Fibroblast of pulmonary artery (primary cell): ENCODE data around the gene LEMD2.

Experiments used
- DNase-seq: peaks from one replicate; pipeline ENCODE4 v3.0.0-alpha.2; 2010; ENCODE audit warnings: low read depth
- H3K4me3 ChIP-seq: replicated peaks from 2 replicates; pipeline ENCODE4 v1.5.1; 2011; ENCODE audit warnings: low read depth, mild to moderate bottlenecking, control low read depth, low read length, moderate library complexity
- TF ChIP-seq, protein P1 (sequence below): IDR thresholded peaks from 2 replicates; pipeline ENCODE4 v1.5.1; 2011; ENCODE audit warnings: mild to moderate bottlenecking, control low read depth, low read length, inconsistent platforms; ENCODE audit errors: missing control alignments

LEMD2 gene

GRCh38 chr6:33751771-33752645 is 36.9 kb downstream of the LEMD2 start:
- DNase-seq: no peak
- TF ChIP-seq, protein P1, sequence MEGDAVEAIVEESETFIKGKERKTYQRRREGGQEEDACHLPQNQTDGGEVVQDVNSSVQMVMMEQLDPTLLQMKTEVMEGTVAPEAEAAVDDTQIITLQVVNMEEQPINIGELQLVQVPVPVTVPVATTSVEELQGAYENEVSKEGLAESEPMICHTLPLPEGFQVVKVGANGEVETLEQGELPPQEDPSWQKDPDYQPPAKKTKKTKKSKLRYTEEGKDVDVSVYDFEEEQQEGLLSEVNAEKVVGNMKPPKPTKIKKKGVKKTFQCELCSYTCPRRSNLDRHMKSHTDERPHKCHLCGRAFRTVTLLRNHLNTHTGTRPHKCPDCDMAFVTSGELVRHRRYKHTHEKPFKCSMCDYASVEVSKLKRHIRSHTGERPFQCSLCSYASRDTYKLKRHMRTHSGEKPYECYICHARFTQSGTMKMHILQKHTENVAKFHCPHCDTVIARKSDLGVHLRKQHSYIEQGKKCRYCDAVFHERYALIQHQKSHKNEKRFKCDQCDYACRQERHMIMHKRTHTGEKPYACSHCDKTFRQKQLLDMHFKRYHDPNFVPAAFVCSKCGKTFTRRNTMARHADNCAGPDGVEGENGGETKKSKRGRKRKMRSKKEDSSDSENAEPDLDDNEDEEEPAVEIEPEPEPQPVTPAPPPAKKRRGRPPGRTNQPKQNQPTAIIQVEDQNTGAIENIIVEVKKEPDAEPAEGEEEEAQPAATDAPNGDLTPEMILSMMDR: no peak
- H3K4me3 ChIP-seq: no peak overlapping the region

DNA sequence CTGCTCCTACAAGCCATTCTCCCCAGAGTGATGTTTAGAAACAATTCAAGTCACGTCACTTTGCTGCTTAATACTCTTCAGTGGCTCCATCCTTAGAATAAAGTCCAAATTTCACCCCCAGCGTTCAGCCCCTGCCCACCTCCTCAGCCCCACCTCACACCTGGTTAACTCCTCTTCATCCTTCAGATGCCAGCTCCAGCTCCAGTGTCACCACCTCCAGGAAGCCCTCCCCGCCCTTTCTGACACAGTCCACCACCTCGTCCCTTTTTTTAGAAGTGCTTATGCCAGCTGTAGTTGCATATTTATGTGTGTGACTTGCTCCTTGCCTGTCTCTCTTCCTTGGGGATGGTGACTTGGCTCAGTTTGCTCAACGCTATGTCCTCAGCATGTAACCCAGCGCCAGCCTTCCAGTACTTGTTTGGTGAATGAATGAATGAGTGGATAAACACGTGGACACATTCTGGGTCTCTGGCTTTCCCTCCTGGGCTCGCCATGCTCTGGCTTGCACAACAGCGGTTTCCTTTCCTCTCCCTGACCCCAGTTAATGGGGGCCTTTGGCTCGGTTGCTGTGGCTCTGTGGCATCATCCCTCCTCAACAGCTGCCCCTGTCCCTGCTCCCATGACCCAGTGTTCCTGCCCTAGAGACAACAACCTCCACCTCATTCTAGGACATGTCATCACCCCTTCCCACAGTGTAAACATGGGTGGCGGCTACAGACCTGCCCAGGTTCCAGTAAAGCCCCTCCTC is 38.5 kb downstream of the LEMD2 start:
- H3K4me3 ChIP-seq: no peak overlapping the region
- TF ChIP-seq, protein P1: no peak

DNA sequence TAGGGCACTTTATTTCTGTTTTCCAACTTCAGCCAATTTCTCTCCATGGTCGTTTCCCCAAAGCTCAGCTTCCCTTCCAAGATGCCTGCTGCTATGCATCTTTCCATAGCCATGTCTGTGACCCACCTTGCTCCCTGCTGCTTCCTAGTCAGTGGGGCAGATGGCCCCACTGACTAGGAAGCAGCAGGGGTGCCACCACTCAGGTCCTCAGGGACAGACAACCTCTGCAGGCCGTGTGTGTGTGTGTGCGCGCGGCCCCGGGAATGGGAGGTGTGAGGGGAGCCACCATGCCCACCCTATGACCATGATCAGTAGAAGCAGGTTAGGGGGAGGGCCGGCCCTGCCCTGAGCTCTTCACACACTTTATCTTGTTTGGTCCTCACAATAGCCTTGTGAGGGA is 39.5 kb downstream of the LEMD2 start:
- H3K4me3 ChIP-seq: no peak overlapping the region
- TF ChIP-seq, protein P1: no peak
- no peak for DNase-seq

More for the DNA sequence above, 38.5 kb downstream of the LEMD2 start:
- no peak for DNase-seq

DNA sequence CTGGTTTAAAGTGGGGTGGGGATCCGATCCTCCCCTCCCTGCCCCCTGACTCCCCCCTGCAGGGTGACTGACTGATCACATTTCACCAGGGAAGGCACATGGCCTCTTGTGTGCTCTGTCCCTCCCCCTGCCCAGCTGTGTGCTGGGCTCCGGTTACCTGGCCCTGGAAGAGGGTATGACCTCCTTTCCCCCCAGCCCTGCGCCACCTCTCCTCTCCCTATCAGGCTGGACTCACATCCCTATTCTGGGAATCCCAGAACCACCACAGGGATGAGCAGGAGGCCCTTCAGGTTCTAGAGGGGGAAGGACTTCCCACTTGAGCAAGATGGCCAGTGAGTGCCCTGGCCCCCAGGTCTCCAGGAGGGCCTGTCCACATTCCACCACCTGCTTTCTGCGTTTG is 40.1 kb downstream of the LEMD2 start:
- no peak overlapping the region for H3K4me3 ChIP-seq
- TF ChIP-seq, protein P1: no peak
- DNase-seq: no peak

DNA sequence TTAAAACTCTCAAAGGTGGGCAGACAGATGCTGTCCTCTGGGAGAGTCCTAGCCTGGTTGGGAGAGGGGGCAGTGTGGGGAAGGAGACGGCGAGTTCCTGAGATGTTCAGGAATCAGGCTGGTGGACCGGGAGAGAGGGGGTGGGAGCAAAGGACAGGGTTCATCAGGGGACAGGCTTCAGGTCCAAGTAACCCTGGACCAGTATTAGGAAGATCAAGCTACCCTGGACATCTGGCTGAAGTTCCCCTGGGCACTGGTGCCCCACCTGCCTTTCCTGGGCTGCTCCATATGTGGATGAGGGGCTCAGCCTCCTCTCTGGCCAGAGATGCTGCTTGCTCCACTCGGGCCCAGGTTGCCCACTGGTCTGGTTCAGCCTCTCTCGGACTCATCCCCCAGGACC is 41.1 kb downstream of the LEMD2 start:
- DNase-seq: no peak
- TF ChIP-seq, protein P1: no peak
- no peak overlapping the region for H3K4me3 ChIP-seq

DNA sequence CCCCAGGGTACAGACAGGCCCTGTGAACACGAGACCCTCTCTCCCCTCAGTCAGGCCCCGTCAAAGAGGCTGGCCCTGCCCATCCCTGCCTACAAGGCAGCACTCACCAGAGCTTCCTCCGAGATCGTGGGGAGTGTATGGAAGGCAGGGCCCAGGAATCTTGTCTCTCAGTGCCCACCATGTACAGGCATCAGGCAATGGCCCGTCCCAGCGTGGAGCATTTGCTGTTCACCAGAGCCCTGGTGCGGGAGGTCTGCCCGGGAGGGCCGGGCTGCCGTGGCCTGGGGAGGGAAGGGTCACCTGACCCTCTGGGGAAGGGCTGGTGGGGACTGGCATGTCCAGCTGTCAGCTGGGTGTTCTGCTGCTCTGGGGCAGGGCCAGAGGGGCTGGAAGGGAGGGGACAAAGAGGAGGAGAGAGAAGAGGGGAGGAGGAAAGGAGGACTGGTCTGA is 42.3 kb downstream of the LEMD2 start, which contains the start of gene IP6K3:
IP6K3 (minus strand) TSS at position 255 of the 450 bp plus-strand sequence. CDS start 11,429 bp downstream, outside the sequence.
- no peak for DNase-seq
- TF ChIP-seq, protein P1: no peak
- no peak within 1 kb of the TSS for H3K4me3 ChIP-seq
